Lower lobe of right lung (tissue), 2 donors: ENCODE measurements around the gene TTC39A. TPM values are rescaled to one million over a fixed set of nuclear protein-coding genes. Genes with fewer than 3 reads are reported as not detected.
"Not testable (repeated sequence)": the region's sequence is repeated elsewhere in the genome, so short reads cannot be mapped to it uniquely, and the experiment has no call there.

ENCODE experiments used
- ATAC-seq, 2 donors: fragments of 200-7000 bp; cut with Tn5 transposase; one replicate each; pipeline ENCODE4 v1.9.1; 2020 to 2022; ENCODE audit warnings: mild to moderate bottlenecking in 2 of 2, moderate library complexity in 2 of 2
- DNase-seq: peaks from one replicate; pipeline ENCODE4 v3.0.0-alpha.2; 2020
- H3K27ac ChIP-seq: fragments of 200-600 bp; one replicate; pipeline ENCODE4 v1.8.0; 2022
- H3K27me3 ChIP-seq: fragments of 200-600 bp; one replicate; pipeline ENCODE4 v1.8.0; 2022; ENCODE audit warnings: low read depth
- H3K36me3 ChIP-seq: fragments of 200-600 bp; one replicate; pipeline ENCODE4 v1.8.0; 2022; ENCODE audit warnings: mild to moderate bottlenecking
- H3K4me1 ChIP-seq: fragments of 200-600 bp; one replicate; pipeline ENCODE4 v1.8.0; 2022
- H3K4me3 ChIP-seq: fragments of 200-600 bp; one replicate; pipeline ENCODE4 v1.8.0; 2022; ENCODE audit warnings: mild to moderate bottlenecking
- H3K9me3 ChIP-seq: fragments of 200-600 bp; one replicate; pipeline ENCODE4 v1.8.0; 2022
- CTCF ChIP-seq: fragments of 200-600 bp; IDR thresholded peaks from one replicate; pipeline ENCODE4 v1.8.0; 2022; ENCODE audit warnings: antibody characterized with exemption, mild to moderate bottlenecking
- intact Hi-C: fragments of 100-400 bp; cut with DNase I; formaldehyde crosslinking; loops from one replicate; pipeline ENCODE4 v1.11.0; 2022
- total RNA-seq: library from RNA; stranded (reverse); fragmentation: NEBNext Ultra II Directional; extraction: Animal tissue kit (Norgen Biotek cat#: 25700); gene quantifications from one replicate; pipeline ENCODE4 v1.2.1, GENCODE V29; 2021
- donor health status: DM: no; HTN: yes; CAD: no; lungs with severe emphysema.

The TTC39A gene
- total RNA-seq, 1 donor from 2014 or later, result 34.9 TPM

- no peak overlapping the region for H3K27ac ChIP-seq
- no peak overlapping the region for H3K4me3 ChIP-seq
- no peaks in the 10 kb centered on the region for H3K27me3 ChIP-seq
- ATAC-seq (no peak), DNase-seq (no peak)
- intact Hi-C loops, result no loop called here
- no peaks in the 10 kb centered on the region for H3K9me3 ChIP-seq
- H3K36me3 ChIP-seq, result no peaks in the 10 kb centered on the region
- peaks cover 4% of the 10 kb centered on the region for H3K4me1 ChIP-seq
- TF ChIP-seq CTCF, result no peak
These were observed 78.0 kb downstream of the TTC39A start for GRCh38 chr1:51252366-51252765.

GRCh38 chr1:51251165-51251564 lies 79.2 kb downstream of the TTC39A start:
- intact Hi-C loops, H3K4me3 ChIP-seq, ATAC-seq, DNase-seq, H3K27me3 ChIP-seq, H3K27ac ChIP-seq, H3K36me3 ChIP-seq, H3K9me3 ChIP-seq: not testable (repeated sequence)
- H3K4me1 ChIP-seq, result peaks cover 16% of the 10 kb centered on the region

GRCh38 chr1:51250729-51251128 lies 79.6 kb downstream of the TTC39A start:
- H3K9me3 ChIP-seq, H3K4me3 ChIP-seq, DNase-seq, ATAC-seq, H3K27ac ChIP-seq, H3K36me3 ChIP-seq, H3K27me3 ChIP-seq, intact Hi-C loops: not testable (repeated sequence)
- H3K4me1 ChIP-seq, result peaks cover 17% of the 10 kb centered on the region

- no peak overlapping the region for H3K27ac ChIP-seq
- no peak overlapping the region for H3K4me3 ChIP-seq
- no peak for TF ChIP-seq CTCF
- no peaks in the 10 kb centered on the region for H3K9me3 ChIP-seq
- no peaks in the 10 kb centered on the region for H3K27me3 ChIP-seq
- peaks cover 17% of the 10 kb centered on the region for H3K4me1 ChIP-seq
- ATAC-seq (no peak), DNase-seq (no peak)
- intact Hi-C loops, result no loop called here
- no peaks in the 10 kb centered on the region for H3K36me3 ChIP-seq
These were observed 80.9 kb downstream of the TTC39A start for GRCh38 chr1:51249445-51249844.

GRCh38 chr1:51247499-51247898 lies 82.9 kb downstream of the TTC39A start:
- intact Hi-C loops, result no loop called here
- Histone ChIP-seq H3K27me3 (no peaks in the 10 kb centered on the region), H3K4me1 (peaks cover 17% of the 10 kb centered on the region), H3K36me3 (no peaks in the 10 kb centered on the region), H3K4me3 (no peak overlapping the region), H3K9me3 (no peaks in the 10 kb centered on the region), H3K27ac (no peak overlapping the region)
- ATAC-seq, result no peak
- DNase-seq, result no peak
- no peak for TF ChIP-seq CTCF

GRCh38 chr1:51247022-51247421 lies 83.3 kb downstream of the TTC39A start:
- ATAC-seq, result no peak
- Histone ChIP-seq H3K4me1 (peaks cover 17% of the 10 kb centered on the region), H3K36me3 (no peaks in the 10 kb centered on the region), H3K27me3 (no peaks in the 10 kb centered on the region), H3K27ac (no peak overlapping the region), H3K4me3 (no peak overlapping the region), H3K9me3 (no peaks in the 10 kb centered on the region)
- intact Hi-C loops, result no loop called here
- no peak for DNase-seq
- no peak for TF ChIP-seq CTCF

- Histone ChIP-seq H3K27me3 (no peaks in the 10 kb centered on the region), H3K27ac (no peak overlapping the region), H3K9me3 (no peaks in the 10 kb centered on the region), H3K36me3 (no peaks in the 10 kb centered on the region), H3K4me3 (no peak overlapping the region), H3K4me1 (peaks cover 57% of the 10 kb centered on the region)
- TF ChIP-seq CTCF, result no peak
- DNase-seq (no peak), ATAC-seq (no peak)
- intact Hi-C loops, result no loop called here
These were observed 87.8 kb downstream of the TTC39A start for GRCh38 chr1:51242546-51242945.
